NCI-H2107 (cell line): ENCODE results near the gene ARHGAP19.
A peak's percentile ranks its signal among the peaks of the same experiment; 100 is the strongest.

Experiments used
- DNase-seq: peaks from one replicate; lab custom pipeline; 2025; lab: John Stamatoyannopoulos, UW

Gene ARHGAP19

DNA sequence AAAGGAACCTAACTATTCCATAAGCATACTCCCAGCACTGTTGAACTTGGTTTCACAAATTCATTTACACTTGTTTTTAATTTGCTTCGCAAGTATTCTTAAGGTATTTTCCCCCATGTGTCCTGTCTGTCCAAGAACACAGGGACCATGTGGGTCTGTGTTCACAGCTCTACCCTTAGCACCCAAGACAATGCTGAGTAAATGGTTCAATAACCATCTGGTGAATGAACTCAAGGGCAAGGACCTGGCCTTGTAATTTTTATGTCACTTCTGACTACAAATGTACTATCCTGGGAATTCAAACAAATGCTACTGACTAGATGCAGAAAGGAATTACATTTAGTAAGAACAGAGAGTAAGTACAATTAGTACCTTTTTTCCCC, 63.7 kb downstream of the ARHGAP19 start:
- no peak for DNase-seq

DNA sequence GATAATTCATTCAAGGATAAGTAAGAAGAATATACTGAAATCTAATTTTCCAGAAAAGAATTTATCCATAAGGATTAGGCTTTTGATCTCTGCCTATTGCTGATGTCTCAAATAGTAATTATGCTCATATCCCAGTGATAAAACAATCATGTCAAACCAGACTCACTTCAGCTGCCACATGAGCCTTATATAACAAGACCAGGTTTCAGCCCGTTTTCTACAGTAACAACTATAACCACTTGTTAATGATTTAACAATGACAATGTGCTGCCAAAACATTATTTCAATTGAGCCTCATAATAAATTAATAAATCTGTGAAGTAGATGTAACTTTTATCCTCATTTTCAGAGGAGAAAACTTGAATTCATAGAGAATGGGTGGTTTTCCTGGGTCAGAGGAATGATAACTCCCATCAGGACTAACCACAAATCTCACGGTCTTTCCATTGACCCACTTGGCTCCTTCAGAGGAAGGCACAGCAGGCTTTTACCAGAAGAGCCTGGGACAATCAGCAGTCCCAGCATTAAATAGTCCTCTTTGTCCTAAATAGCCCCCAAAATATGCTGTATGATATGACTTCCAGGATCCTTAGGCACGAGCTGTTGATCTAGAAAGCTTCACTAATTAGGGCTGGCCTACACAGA, 64.2 kb downstream of the ARHGAP19 start:
- DNase-seq = no peak

GRCh38 chr10:97226398-97226797, 66.0 kb downstream of the ARHGAP19 start:
- no peak for DNase-seq

DNA sequence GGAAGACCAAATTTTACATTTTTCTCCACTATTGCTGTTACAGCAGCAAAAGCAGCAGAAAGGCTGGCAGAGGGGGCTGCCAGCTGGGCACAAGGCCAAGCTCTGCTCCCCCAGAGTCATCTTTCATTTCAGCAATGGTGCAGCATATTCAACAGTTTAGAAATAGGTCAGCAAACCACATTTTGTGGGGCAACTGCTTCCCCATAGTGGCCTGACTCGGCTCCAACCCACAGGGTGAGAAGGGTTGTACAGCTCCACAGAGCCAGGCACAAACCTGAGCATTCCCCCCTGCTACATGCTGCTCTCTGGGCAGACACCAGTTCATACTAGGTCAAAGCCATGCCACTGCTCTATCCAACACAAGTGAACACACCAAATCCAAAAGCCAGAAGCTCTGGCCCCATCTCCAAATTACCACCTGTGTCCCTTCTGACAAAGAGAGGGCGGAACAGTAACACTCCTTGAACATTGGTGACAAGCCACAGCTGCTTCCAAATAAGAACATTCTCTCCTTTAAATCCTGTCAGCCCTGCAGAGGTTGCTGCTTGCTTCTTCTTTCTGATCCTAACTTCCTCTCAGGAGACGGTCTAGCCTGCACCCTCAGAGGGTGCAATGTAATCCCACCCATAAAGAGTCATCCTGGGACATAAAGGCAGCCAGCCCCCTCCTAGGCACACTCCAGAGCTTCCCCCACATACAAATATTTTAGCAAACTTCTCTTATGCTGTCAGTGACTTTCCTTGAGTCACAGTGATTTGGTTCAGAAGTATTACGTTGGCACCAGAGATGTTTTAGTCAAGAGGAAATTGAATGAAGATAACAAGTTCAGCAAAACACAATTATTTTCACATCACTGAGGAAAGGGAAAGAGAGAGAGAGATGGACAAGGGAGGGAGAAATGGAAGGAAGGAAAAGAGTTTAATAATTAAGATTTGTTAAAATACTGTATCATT, 67.7 kb downstream of the ARHGAP19 start:
- no peak for DNase-seq

DNA sequence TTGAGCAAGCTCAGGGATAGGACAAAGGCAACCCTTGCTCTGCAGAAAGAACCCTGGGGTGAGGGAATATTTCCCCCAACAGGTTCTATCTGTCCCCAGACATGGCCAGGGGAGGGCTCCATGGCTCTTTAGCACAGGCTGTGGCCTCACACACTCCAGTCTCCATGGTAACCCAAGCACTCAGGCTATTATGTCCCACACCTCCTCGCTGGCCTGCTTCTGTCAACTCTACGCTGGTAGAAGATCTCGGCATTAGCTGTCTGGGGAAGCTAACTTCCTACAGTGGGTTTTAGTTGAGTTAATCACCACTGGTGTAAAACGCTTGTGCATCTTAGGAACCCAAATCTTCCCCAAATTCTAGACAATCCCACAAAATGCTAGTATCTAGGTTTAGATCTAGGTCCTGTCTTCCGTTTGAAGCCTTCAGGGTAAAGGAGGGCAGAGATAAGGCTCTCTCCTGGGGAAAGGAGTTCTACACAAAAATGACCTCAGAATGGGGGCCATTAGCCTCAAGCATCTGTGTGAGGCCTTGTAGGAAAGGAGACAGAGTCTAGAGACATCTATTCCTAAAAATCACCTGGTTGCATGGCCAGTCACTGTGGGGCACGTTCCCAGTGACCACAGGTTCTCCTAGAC, 70.0 kb downstream of the ARHGAP19 start:
- no peak for DNase-seq

GRCh38 chr10:97220355-97220754, 72.1 kb downstream of the ARHGAP19 start:
- DNase-seq = no peak

- DNase-seq = no peak
Measured at GRCh38 chr10:97217299-97217698, 75.1 kb downstream of the ARHGAP19 start.

DNA sequence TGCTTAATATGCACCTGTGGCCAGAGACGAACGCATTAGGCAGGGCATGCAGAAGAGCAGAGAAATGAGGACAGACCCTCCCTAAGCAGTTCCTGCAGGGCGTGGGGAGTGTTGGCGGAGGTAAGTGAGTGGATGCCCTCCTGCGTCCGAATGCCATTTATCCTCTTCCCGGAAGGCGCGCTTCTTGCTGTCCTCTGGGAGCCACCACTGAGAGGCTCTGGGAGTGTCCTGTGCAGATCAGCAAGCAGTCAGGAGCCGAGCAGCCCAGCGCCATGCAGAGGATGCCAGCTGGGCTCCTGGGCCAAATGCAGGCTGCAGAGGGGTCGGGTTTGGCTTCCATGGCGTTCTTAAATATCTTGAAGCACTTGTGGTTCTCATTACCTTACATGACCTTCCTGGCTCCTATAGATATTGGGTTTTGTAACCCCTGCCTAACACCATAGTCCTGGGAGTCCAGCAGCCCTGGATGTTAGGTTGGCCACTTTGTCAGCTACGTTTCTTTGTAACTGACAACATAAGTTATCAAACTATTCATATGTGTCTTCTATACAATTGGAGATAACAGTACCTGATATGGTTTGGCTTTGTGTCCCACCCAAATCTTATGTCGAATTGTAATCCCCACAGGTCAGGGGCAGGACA, 76.7 kb downstream of the ARHGAP19 start:
- DNase-seq = no peak

DNA sequence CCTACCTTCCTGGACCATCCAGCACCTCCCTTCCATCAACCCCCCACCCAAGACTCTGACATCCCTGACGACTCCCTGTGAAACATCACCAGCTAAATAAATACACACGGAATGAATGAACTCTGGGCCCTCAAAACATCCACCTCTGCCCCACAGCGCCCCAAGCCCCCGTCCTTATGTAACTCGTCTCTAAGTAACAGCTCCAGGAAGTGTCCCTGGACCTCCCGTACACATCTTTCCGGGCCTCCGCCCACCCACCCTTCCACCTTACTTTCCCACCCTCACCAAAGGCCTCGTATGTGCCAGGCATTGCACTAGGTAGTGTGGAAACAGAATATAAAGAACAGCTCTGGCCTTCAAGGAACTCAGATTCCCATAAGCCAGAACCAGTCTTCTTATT, 79.0 kb downstream of the ARHGAP19 start:
- no peak for DNase-seq

- DNase-seq = no peak
Measured at GRCh38 chr10:97211229-97211628, 81.2 kb downstream of the ARHGAP19 start.

- peak; percentile 22 for DNase-seq
Measured at GRCh38 chr10:97210543-97210960, 81.9 kb downstream of the ARHGAP19 start.

DNA sequence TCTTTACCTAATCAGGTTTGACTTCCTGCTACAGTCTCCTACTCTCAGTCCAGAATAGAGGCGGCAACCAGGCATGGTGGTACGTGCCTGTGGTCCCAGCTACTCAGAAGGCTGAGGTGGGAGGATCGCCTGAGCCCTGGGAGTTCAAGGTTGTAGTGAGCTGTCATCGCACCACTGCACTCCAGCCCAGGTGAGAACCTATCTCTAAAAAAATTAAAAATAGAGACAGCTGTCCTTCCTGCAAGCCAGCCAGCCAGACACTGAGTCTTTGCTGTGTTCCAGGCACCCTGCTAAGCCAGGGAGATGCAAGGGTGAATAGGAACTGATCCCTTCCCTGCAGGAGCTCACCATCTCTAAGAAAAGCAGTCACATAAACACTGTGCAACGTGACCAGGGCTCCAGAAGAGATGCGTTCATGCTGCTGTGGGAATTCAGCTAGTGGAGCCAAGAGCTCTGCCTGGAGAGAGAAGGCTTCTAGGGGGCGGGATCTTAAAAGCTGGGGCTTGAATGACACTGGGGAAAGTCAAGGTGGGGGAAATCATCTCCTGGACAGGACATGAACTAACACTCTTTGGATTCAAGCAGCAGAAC, 84.6 kb downstream of the ARHGAP19 start:
- no peak for DNase-seq

DNA sequence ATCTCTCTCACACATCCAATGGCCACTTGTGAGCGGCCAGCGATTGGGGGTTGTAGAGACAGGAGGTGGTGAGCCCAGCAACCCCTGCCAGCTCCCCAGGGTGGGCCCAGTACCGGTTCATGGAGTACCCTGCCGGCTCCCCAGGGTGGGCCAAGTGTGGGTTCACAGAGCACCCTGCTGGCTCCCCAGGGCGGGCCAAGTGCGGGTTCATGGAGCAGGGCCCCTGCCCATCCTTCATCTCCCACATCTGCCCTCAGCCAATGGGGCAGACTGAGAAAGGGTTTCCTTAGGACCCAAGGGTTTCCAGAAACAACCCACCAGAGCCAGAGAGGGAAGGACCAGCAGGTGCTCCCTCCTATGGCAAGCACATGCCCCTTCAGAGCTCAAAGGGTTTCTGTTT, 85.3 kb downstream of the ARHGAP19 start:
- DNase-seq = no peak

DNA sequence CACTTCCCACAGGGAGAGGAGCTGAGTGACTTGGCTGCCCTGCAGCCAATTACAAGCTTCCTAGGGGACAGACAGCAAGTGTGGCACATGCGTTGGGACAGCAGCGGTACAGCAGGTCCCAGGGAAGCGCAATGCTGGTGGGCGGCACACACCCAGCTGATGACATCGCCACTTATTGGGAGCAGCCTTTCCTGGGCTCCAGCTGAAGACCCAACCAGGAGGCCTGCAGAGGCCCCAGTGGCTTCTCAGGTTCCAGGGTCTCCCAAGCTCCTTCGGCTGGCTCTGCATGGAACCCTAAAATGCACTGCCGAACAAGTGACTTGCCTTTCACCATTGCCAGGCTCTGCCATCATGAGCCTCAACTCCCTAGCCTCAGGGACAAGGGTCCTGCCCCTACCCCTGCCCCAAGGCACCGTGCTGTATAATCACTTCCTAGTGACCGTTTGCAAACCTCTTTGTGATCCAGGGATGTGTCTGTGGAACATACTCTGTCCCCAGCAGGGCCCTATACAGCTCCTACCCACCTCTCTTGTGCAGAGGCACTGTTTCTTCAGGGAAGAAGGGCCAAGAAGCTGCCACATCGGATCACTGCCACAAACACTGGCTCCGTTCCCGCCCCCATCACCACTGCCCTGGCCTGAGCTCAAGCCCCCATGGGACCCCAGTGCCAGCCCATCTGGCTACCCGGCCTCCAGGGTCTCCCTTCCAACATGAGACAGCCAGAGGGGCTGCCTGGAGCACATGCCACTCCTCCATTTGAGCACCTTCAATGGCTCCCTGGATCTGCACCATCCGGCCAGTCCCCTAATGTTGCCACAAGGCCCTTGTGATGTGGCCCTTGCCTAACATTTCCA, 87.4 kb downstream of the ARHGAP19 start:
- no peak for DNase-seq

GRCh38 chr10:97203220-97203619, 89.2 kb downstream of the ARHGAP19 start:
- DNase-seq = no peak

DNA sequence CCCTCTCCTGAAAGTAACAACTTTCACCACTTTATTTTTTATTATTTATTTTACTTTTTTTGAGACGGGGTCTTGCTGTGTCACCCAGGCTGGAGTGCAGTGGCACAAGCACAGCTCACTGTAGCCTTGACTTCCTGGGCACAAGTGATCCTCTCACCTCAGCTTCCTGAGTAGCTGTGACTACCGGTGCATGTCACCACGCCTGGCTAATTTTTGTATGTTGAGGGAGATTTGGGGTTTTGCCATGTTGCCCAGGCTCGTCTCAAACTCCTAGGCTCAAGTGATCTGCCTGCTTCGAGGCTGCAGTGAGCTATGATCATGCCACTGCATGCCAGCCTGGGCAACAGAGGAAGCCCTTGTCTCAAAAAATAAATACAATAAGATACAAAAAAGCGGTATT, 91.8 kb downstream of the ARHGAP19 start:
- DNase-seq = no peak

DNA sequence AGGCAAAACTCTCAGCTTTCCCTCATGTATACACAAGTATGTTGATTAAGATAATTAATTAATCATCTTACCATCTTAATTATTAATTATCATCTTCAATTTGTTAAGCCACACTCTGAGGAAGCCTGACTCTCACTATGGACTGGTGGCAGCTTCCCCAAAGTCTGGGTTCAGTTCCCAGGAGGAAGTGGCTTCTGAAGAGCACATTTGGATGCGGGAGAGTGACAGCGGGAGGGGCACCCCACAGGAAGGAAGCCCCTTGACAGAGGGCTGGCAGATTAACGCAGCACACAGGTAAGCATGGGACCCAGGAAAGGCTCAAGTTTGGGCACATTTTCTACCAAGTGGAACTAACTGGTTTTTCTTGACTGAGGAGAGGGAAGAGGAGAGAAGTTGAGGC, 93.3 kb downstream of the ARHGAP19 start:
- DNase-seq = no peak

DNA sequence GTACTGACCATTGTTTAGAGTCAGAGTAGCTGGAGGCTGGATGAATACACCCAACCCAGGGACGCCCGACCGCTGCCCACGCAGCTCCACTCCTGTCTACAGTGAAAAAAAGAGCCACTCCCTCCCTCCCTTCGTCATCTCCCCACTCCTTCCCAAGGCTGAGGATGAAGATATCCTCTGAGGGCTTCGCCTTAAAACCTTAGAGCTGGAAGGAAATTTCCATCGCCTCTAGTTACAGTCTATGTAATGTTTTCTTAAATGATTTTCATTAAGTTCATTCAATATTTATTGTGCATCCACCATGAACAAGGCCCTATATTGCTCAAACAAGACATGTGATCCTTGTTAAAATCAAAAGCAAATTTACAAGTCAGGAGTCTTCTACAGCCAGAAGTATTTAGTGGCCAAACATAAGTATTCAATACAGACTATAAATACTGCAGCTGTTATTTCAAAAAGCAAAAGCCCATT, 95.4 kb downstream of the ARHGAP19 start:
- DNase-seq = no peak

GRCh38 chr10:97196223-97197029, 96.0 kb downstream of the ARHGAP19 start:
- no peak for DNase-seq

DNA sequence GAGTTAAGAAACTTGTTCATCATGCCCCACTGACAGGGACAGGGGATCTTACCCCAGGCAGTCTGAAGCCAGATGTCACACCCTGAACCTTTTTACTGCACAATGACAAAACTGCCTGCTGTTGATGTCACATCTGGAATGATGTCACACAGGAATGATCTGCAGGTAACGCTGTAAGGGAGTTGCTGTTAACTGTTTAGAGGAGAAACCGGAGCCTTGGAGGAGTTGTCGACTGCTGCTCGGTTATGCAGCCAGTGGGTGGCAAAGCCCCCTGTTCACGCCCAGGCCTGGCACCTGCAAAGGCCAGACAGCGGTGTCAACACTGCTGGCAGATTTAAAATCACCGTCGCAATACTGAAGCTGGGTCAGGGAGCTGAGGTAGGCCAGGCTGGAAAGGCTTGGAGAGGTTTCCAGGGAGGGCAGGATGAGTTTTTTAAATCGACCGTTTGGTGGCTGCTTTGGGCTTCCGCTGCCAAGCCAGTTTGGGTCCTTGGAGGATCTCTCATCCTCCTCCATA, 96.7 kb downstream of the ARHGAP19 start:
- no peak for DNase-seq
